ENCODE measurements around the gene CSNK2B.

The CSNK2B gene

DNA sequence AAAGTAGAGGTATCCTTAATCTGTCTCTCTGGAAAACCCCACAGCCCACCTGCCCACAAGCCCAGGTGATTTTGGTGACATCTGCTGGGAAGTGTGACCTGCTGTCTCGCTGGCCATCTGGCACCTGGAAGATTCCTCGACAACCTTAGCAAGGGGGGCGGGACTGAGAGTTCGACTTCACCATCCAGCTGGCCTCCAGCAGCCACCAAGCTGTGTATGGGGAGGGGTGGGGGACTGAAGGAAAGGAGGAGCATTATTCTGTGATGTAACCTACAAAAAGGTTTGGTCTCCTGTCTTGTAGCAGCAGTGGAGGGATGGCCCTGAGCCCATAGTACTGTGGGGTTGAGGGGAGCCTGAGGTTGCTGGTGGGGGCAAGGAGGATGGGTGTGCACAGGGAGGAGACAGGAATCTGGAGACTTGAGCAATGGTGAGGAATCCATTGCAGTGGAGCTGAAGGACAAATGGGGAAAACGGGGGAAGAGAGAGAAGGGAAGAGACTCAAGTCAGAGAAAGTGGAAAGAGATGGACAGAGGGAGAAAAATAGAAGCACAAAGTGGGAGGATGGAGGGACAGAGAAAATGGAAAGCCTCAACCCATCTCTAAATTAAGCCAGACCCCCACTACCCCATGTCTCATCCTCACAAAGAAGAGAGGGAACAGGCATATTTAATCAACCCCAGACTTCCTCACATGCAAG lies 44.8 kb downstream of the CSNK2B start:
- DNase-seq: peak in 1 of 3 donors; percentile 26
- POLR2A ChIA-PET: interaction anchor here (0.6 to 2.8 kb wide), 10 partner anchors 8 to 119 kb away, joined by 3 to 16 read pairs (median 5); partner anchors contain the start of genes ABHD16A, DDAH2, HSPA1B and MPIG6B
- WGBS (ENCODE audit: insufficient coverage): 73% methylated on average over 4 of the region's 5 CpGs
- CTCF ChIA-PET: interaction anchor here (0.7 to 7.1 kb wide), 14 partner anchors 8 to 159 kb away, joined by 3 to 136 read pairs (median 6); partner anchors contain the start of genes ABHD16A, DDAH2, LY6G6C and MPIG6B
- H3K36me3 ChIP-seq (ENCODE audit: control insufficient read depth in 4 of 4, insufficient read depth in 4 of 4, low read length in 3 of 4): no peaks in the 10 kb centered on the region
- H3K27me3 ChIP-seq (replicated peaks in 2 of 5; ENCODE audit: control insufficient read depth in 4 of 5, insufficient read depth in 5 of 5, low read length in 4 of 5): no peaks in the 10 kb centered on the region
- H3K9me3 ChIP-seq (ENCODE audit: control extremely low read depth in 1 of 5, control insufficient read depth in 4 of 5, insufficient read depth in 2 of 5, low read depth in 1 of 5, low read length in 4 of 5): no peaks in the 10 kb centered on the region
- H3K4me1 ChIP-seq (ENCODE audit: control extremely low read depth in 1 of 4, control insufficient read depth in 4 of 4, insufficient read depth in 4 of 4, low read length in 3 of 4): peaks cover 5 to 52% (median 36%) of the 10 kb centered on the region in 4 experiments
- peak overlapping the region in 2 of 7 experiments; percentile 36 to 48 for H3K4me3 ChIP-seq (ENCODE audit: control insufficient read depth in 1 of 7, extremely low read depth in 1 of 7, insufficient read depth in 4 of 7, low read depth in 2 of 7, low read length in 6 of 7)
- peak overlapping the region in 1 of 2 experiments; percentile 29 for H3K27ac ChIP-seq (ENCODE audit: insufficient read depth in 1 of 2, low read depth in 1 of 2, low read length in 2 of 2, poor library complexity in 1 of 2, severe bottlenecking in 2 of 2)

DNA sequence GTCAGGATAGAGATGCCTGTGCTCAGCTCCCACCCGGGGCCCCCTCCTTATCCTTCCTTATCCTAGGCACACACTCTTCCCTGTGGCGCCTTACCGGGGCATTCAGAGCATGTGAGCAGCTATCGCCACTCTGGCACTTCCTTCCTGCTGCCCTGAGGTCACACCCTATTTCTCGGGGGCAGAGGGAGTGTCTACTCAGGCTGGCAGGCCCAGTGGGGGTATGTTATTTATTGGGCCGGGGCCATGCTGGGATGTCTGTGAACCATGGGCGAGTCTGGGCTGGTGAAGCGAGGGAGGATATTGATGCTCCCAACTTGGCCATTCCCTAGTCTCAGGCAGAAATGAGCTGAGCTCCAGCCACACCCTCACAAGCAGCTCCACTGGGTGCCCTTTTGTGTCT lies 45.4 kb downstream of the CSNK2B start:
- H3K27me3 ChIP-seq (replicated peaks in 2 of 5; ENCODE audit: control insufficient read depth in 4 of 5, insufficient read depth in 5 of 5, low read length in 4 of 5): no peaks in the 10 kb centered on the region
- H3K4me3 ChIP-seq (ENCODE audit: control insufficient read depth in 1 of 7, extremely low read depth in 1 of 7, insufficient read depth in 4 of 7, low read depth in 2 of 7, low read length in 6 of 7): peak overlapping the region in 2 of 7 experiments; percentile 36 to 48
- H3K4me1 ChIP-seq (ENCODE audit: control extremely low read depth in 1 of 4, control insufficient read depth in 4 of 4, insufficient read depth in 4 of 4, low read length in 3 of 4): peaks cover 5 to 52% (median 36%) of the 10 kb centered on the region in 4 experiments
- peak overlapping the region in 1 of 2 experiments; percentile 11 for H3K27ac ChIP-seq (ENCODE audit: insufficient read depth in 1 of 2, low read depth in 1 of 2, low read length in 2 of 2, poor library complexity in 1 of 2, severe bottlenecking in 2 of 2)
- 17% methylated on average over 7 of the region's 8 CpGs for WGBS (ENCODE audit: insufficient coverage)
- POLR2A ChIA-PET: interaction anchor here (0.8 to 2.8 kb wide), 11 partner anchors 8 to 119 kb away, joined by 3 to 16 read pairs (median 5); partner anchors contain the start of genes ABHD16A, DDAH2, HSPA1B and MPIG6B
- CTCF ChIA-PET: interaction anchor here (0.7 to 7.1 kb wide), 16 partner anchors 8 to 160 kb away, joined by 3 to 136 read pairs (median 8); partner anchors contain the start of genes ABHD16A, DDAH2, LY6G6C and MPIG6B
- H3K9me3 ChIP-seq (ENCODE audit: control extremely low read depth in 1 of 5, control insufficient read depth in 4 of 5, insufficient read depth in 2 of 5, low read depth in 1 of 5, low read length in 4 of 5): no peaks in the 10 kb centered on the region
- peak; percentile 71 to 85 (median 71) for DNase-seq
- no peaks in the 10 kb centered on the region for H3K36me3 ChIP-seq (ENCODE audit: control insufficient read depth in 4 of 4, insufficient read depth in 4 of 4, low read length in 3 of 4)

DNA sequence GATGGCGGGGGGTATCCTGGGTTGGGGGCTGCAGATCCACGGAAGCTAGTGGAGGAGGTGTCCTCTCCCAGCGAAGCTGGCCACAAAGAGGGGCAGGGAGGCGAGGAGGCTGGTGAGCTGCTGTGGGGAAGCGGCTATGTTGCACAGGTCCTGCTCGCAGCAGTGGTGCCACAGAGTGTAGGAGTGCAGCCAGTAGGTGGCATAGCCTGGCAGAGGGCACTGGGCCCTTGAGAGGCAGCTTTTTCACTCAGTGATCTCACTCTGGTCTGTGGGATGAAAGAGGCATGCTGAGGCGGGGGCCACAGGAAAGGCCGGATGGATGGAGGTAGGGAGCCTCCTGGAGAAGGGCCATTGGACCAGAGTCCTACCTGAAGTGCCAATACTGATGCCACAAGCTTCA lies 46.4 kb downstream of the CSNK2B start:
- no peaks in the 10 kb centered on the region for H3K9me3 ChIP-seq (ENCODE audit: control extremely low read depth in 1 of 5, control insufficient read depth in 4 of 5, insufficient read depth in 2 of 5, low read depth in 1 of 5, low read length in 4 of 5)

DNA sequence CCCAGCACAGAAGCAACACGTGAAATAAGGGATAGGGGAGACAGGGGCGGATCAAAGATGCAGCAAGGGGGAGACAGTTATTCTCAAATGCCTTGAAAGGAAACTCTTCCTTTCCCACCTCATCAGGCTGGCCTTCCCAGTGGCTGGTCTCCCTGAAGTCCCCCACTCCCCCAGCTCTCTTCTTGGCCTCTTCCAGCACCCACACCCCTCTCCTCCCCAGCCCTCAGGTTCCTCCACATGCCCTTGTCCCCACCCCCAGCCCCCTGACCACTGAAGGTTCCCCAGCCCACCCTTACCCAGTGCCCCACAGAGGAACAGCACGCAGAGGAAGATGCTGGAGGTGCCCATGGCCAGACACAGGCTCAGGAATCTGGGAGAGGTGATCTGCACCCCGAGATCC lies 47.6 kb downstream of the CSNK2B start:
- Histone ChIP-seq H3K9me3 (ENCODE audit: control extremely low read depth in 1 of 5, control insufficient read depth in 4 of 5, insufficient read depth in 2 of 5, low read depth in 1 of 5, low read length in 4 of 5) (no peaks in the 10 kb centered on the region), H3K36me3 (ENCODE audit: control insufficient read depth in 4 of 4, insufficient read depth in 4 of 4, low read length in 3 of 4) (no peaks in the 10 kb centered on the region), H3K4me1 (ENCODE audit: control extremely low read depth in 1 of 4, control insufficient read depth in 4 of 4, insufficient read depth in 4 of 4, low read length in 3 of 4) (peaks cover 5 to 52% (median 36%) of the 10 kb centered on the region in 4 experiments), H3K27ac (ENCODE audit: insufficient read depth in 1 of 2, low read depth in 1 of 2, low read length in 2 of 2, poor library complexity in 1 of 2, severe bottlenecking in 2 of 2) (no peak overlapping the region), H3K27me3 (replicated peaks in 2 of 5; ENCODE audit: control insufficient read depth in 4 of 5, insufficient read depth in 5 of 5, low read length in 4 of 5) (no peaks in the 10 kb centered on the region), H3K4me3 (ENCODE audit: control insufficient read depth in 1 of 7, extremely low read depth in 1 of 7, insufficient read depth in 4 of 7, low read depth in 2 of 7, low read length in 6 of 7) (no peak overlapping the region)
- CTCF ChIA-PET: interaction anchor here (1.1 to 7.1 kb wide), 5 partner anchors 12 to 117 kb away, joined by 3 to 136 read pairs (median 11); partner anchors contain the start of genes DDAH2, LY6G6C and MPIG6B
- POLR2A ChIA-PET: interaction anchor here (1.2 to 1.7 kb wide), 2 partner anchors 13 to 16 kb away, joined by 3 to 11 read pairs; partner anchors contain the start of gene DDAH2
- no peak for DNase-seq
- WGBS (ENCODE audit: insufficient coverage): 92% methylated on average over 4 of the region's 4 CpGs

More for the DNA sequence above, 46.4 kb downstream of the CSNK2B start:
- Histone ChIP-seq H3K27me3 (replicated peaks in 2 of 5; ENCODE audit: control insufficient read depth in 4 of 5, insufficient read depth in 5 of 5, low read length in 4 of 5) (no peaks in the 10 kb centered on the region), H3K27ac (ENCODE audit: insufficient read depth in 1 of 2, low read depth in 1 of 2, low read length in 2 of 2, poor library complexity in 1 of 2, severe bottlenecking in 2 of 2) (no peak overlapping the region), H3K4me3 (ENCODE audit: control insufficient read depth in 1 of 7, extremely low read depth in 1 of 7, insufficient read depth in 4 of 7, low read depth in 2 of 7, low read length in 6 of 7) (no peak overlapping the region), H3K4me1 (ENCODE audit: control extremely low read depth in 1 of 4, control insufficient read depth in 4 of 4, insufficient read depth in 4 of 4, low read length in 3 of 4) (peaks cover 5 to 52% (median 36%) of the 10 kb centered on the region in 4 experiments), H3K36me3 (ENCODE audit: control insufficient read depth in 4 of 4, insufficient read depth in 4 of 4, low read length in 3 of 4) (no peaks in the 10 kb centered on the region)
- ChIA-PET CTCF (interaction anchor here (0.6 to 7.1 kb wide), 20 partner anchors 8 to 165 kb away, joined by 3 to 136 read pairs (median 4); partner anchors contain the start of genes ABHD16A, DDAH2, LY6G6C and MPIG6B), POLR2A (interaction anchor here (0.6 to 2.8 kb wide), 8 partner anchors 9 to 178 kb away, joined by 3 to 16 read pairs (median 6); partner anchors contain the start of genes ABHD16A, DDAH2, HSPA1B and MPIG6B)
- peak; percentile 68 to 80 (median 80) for DNase-seq
- WGBS (ENCODE audit: insufficient coverage): 31% methylated on average over 5 of the region's 8 CpGs

DNA sequence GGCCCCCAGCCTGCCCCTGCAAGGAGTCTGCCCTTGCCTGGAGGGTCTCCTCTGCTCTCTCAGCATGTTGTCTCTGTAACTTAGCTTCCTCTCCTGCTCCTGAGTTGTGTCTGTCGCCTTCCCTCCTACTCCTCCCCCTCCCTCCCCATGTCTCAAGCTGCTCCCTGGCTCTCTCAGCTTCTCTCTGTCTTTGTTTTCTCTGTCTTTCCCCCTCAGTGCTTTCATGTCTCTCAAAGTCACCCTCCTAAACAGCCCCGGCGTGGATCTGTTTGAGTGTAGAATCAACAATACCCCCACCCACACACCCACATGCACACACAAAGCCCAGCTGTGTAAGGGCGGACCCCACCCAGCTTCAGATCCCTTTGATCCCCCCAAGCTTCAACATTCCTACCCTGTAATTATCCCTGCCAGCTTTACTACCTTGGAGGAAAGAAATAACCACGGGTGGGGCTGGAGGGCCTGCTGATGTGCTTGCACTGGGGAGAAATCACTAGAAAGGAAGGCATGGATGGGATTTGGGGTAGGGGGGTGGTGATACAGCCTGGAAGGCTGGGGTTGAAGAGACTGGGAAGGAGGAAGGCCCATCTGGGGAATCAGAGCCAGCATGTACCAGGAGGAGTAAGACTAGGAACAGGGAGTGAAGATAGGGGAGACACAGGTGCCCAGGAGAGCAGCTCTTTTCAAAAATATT lies 48.3 kb downstream of the CSNK2B start:
- ChIA-PET CTCF (interaction anchor here (0.7 to 7.1 kb wide), 9 partner anchors 12 to 119 kb away, joined by 3 to 136 read pairs (median 3); partner anchors contain the start of genes DDAH2, LY6G5C, LY6G6C and MPIG6B), POLR2A (interaction anchor here (0.8 to 1.2 kb wide), 2 partner anchors 13 to 14 kb away, joined by 3 read pairs; no protein-coding TSS in a partner anchor)
- Histone ChIP-seq H3K4me3 (ENCODE audit: control insufficient read depth in 1 of 7, extremely low read depth in 1 of 7, insufficient read depth in 4 of 7, low read depth in 2 of 7, low read length in 6 of 7) (no peak overlapping the region), H3K36me3 (ENCODE audit: control insufficient read depth in 4 of 4, insufficient read depth in 4 of 4, low read length in 3 of 4) (no peaks in the 10 kb centered on the region), H3K4me1 (ENCODE audit: control extremely low read depth in 1 of 4, control insufficient read depth in 4 of 4, insufficient read depth in 4 of 4, low read length in 3 of 4) (peaks cover 5 to 52% (median 36%) of the 10 kb centered on the region in 4 experiments), H3K27ac (ENCODE audit: insufficient read depth in 1 of 2, low read depth in 1 of 2, low read length in 2 of 2, poor library complexity in 1 of 2, severe bottlenecking in 2 of 2) (no peak overlapping the region), H3K27me3 (replicated peaks in 2 of 5; ENCODE audit: control insufficient read depth in 4 of 5, insufficient read depth in 5 of 5, low read length in 4 of 5) (no peaks in the 10 kb centered on the region), H3K9me3 (ENCODE audit: control extremely low read depth in 1 of 5, control insufficient read depth in 4 of 5, insufficient read depth in 2 of 5, low read depth in 1 of 5, low read length in 4 of 5) (no peaks in the 10 kb centered on the region)
- 78% methylated on average over 3 of the region's 5 CpGs for WGBS (ENCODE audit: insufficient coverage)
- DNase-seq: no peak

DNA sequence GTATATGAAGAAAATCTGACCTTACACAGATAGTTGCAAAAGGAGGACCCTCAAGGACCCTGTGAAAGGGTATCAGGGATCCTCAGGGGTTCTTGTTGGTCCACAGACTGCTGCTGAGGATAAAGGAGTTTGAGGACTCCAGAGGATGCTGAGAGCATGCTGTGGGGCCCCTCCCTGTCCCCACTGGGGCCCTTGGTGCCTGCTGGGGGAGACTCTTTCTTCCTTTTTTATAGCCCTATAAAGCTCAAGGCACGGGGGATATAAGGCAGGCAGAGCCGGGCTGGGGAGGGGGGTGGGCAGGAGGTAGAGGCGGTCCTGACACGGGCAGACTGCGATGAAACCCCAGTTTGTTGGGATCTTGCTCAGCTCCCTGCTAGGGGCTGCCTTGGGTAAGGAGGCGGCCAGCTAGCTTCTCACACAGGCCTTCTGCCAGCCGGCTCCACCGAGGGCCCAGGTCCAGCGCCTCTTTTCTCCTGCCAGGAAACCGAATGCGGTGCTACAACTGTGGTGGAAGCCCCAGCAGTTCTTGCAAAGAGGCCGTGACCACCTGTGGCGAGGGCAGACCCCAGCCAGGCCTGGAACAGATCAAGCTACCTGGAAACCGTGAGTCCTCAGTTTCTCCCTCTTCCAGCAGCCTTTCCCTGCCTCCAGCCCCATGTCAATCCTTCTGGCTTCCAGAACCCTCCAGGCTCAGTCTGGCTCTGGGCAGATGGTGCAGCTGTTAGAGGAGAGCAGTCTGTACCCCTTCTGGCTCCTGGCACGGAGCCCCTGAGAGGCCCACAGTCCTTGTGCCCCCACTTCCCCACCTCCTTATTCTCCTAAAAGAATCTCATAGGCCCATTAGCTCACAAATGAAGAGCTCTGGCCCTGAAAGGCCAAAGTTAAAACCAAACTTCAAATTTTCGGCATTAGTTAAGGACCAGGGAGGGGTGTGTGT lies 49.4 kb downstream of the CSNK2B start, which contains the start of gene LY6G6D:
Gene LY6G6D (plus strand): TSS at position 327 of the 937 bp plus-strand sequence. CDS start 8 bp downstream, at position 335.
- no peak within 1 kb of the TSS for H3K4me3 ChIP-seq (ENCODE audit: control insufficient read depth in 1 of 7, extremely low read depth in 1 of 7, insufficient read depth in 4 of 7, low read depth in 2 of 7, low read length in 6 of 7)
- H3K36me3 ChIP-seq (ENCODE audit: control insufficient read depth in 4 of 4, insufficient read depth in 4 of 4, low read length in 3 of 4): no peaks in the 10 kb centered on the region
- ChIA-PET POLR2A (interaction anchor here (1.4 kb wide), 1 partner anchor 10 kb away, joined by 3 read pairs; no protein-coding TSS in a partner anchor), CTCF (interaction anchor here (1.0 to 7.1 kb wide), 6 partner anchors 10 to 62 kb away, joined by 3 to 136 read pairs (median 4); partner anchors contain the start of genes DDAH2, LY6G6C, MPIG6B and VWA7)
- no peak for DNase-seq
- no peak within 1 kb of the TSS for H3K27ac ChIP-seq (ENCODE audit: insufficient read depth in 1 of 2, low read depth in 1 of 2, low read length in 2 of 2, poor library complexity in 1 of 2, severe bottlenecking in 2 of 2)
- peaks cover 5 to 45% (median 33%) of the 10 kb centered on the region in 4 experiments for H3K4me1 ChIP-seq (ENCODE audit: control extremely low read depth in 1 of 4, control insufficient read depth in 4 of 4, insufficient read depth in 4 of 4, low read length in 3 of 4)
- H3K27me3 ChIP-seq (replicated peaks in 2 of 5; ENCODE audit: control insufficient read depth in 4 of 5, insufficient read depth in 5 of 5, low read length in 4 of 5): no peaks in the 10 kb centered on the region
- WGBS (ENCODE audit: insufficient coverage): 86% methylated on average over 10 of the region's 16 CpGs
- no peaks in the 10 kb centered on the region for H3K9me3 ChIP-seq (ENCODE audit: control extremely low read depth in 1 of 5, control insufficient read depth in 4 of 5, insufficient read depth in 2 of 5, low read depth in 1 of 5, low read length in 4 of 5)
